GM19324 (cell line): Measurements from ENCODE around the gene PDIA3.
"Not testable (repeated sequence)": the region's sequence is repeated elsewhere in the genome, so short reads cannot be mapped to it uniquely, and the experiment has no call there.

Source experiments
- ATAC-seq: cut with Tn5 transposase; IDR thresholded peaks from one replicate; pipeline ENCODE4 v1.9.1; 2021; ENCODE audit warnings: mild to moderate bottlenecking, moderate library complexity; ENCODE audit not compliant: unreplicated experiment, low FRiP score

The PDIA3 gene

DNA sequence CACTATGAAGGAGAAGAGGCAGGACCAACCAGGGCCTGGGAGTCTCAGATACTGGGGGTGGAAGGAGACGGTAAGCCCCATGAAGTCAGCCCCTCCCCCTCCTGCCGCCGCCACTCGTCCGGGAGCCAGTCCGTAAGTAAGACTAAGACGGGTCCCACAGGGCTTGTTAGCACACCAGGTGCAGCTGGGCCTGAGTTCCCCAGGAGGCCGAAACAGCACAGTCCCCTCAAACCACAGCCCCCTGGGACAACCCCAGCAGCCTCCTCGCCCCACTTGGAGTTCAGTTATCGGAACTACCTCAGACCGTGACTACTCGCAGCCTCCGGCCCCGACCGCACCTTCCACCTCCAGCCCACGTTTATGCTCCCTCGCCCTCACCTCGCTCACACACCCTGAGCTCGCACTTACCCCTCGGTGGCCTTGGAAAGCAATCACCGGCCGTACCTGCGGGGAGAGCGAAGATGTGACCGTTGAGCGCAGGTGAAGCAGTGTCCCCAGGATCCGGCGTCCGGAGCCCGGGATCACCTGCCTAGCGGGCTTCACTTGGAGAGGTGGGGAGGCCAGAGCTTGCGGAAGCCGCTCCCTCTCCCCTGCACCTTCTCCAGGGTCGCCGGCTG, 30.0 kb downstream of the PDIA3 start:
- ATAC-seq, result peak; percentile 54

DNA sequence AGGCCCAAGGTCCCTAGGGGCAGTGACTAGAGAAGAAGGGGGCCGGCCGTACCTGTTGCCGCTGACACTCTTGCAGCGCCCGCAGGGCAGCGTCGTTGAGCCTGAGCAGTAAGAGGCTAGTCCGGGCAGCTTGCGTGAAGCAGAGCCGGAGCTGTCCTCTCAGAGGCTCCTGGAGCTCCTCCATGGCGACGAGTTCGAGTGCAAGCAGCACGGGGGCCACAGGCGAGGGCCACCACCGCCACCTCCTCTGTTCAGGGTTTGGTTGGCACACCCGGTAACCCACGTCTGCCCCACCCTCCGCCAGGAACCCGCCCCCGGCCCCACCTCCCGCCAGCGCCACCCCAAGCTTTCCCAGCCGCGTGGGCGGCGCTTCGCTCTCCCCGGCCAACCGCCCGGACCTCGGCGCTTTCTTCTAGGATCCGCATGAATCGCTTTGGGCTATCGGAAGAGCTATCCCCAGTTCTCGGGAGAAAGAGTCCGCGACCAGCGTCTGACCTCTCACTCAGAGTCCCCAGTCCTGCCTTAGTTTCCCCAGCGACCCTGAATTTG, 30.6 kb downstream of the PDIA3 start, which contains the start of gene ELL3:
Gene ELL3, minus strand, starts transcription at position 249 of the 549 bp plus-strand sequence. Its CDS starts 65 bp downstream, at position 184.
- peak; percentile 43 for ATAC-seq

DNA sequence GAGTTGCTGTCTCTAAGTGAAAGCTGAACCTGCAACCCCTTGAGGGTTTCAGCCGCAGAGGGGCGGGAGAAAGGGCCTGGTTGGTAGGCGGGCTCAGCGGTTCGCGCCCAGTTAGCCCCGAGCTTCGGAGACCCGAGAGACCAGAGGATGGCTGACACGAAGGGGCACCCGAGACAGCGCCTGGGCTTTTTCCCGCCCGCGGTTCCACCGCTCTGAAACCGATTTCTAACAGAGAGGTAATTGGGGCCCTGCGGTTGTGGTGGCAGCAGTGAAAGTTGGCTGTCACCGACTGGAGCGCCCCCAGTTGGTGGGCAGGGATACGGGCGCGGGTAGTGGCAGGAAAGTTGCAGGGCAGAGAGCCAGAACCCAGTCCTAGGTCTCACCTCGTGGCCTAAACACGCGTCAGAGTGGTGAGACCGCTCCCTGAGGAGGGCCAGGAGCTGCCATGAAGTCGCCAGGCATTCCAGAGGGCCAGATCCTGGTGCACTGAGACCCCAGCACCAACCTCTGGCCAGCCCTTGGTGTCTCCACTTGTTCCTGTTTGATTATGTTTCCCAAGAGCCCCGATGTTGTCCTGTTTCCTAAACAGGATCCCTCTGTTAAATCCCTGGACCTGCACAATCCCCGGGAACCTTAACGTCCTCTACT, 31.2 kb downstream of the PDIA3 start:
- peak; percentile 42 for ATAC-seq

DNA sequence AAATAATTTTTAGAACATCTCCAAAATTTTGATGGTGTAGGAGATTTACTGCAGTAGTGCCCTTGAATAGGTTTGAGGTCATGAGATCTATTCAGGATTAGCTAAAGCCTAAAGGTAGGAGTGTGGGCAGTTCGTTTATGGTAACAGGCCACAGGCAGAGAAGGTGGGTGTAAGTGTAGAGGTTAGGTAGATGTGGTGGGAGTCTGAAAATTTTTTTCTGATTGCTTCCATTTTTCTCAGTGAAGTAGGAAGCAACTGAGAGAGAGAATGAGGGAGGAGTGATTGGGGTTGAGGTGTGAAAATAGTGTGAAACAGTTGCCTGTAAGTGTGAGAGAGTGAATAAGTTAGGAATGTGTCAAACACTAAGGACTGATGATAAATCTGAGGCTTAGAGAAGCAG, 32.8 kb downstream of the PDIA3 start:
- no peak for ATAC-seq

DNA sequence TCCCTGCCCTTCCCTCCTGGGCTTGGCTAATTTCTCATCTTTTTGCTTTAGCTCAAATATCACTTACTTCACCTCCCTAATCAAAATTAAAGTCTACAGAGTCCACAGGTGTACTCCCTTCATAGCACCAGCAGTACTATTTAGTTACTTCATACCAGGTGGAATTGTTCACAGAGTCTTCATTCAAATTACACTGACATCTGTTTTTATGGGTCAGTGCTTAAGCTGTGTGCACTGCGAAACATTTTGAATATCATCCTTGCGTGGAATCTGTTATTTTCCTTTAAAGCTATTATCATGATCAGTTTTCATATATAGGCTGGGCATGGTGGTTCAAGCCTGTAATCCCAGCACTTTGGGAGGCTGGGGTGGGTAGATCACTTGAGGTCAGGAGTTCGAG, 43.2 kb downstream of the PDIA3 start:
- ATAC-seq, result no peak

DNA sequence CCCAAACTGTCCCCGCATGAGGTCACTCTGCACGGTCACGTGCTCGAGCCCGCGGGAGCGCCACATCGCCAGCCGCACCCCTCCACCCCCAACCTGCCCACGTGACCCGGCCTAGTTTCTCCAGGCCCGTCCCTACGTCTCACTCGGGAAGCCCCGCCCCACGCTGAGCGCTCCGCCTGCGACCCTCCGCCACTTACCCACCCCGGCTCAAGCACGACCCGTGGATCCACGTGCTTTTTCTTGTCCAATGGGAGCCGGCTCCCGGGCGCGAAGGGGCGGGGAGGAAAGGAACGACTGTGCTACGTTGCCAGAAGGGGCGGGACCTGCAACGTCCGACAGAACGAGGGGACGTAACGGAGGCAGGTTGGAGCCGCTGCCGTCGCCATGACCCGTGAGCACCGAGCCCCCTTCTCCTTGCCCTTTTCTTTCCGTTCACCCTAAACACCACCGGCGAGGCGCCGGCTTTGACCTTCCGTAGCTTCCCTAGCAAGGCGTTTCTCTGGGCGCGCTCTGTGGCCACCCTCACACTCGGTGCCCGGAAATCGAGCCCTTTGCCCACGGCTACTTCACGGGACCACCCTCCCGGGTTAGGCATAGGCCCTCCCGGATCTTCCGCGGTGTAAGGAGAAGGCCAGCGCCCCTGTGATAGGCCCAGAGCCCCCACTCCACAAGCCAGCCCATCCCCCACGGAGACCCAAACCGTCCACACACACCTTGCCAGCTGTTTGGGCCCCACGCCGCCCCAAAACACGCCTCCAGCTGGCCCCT, 45.9 kb downstream of the PDIA3 start, which contains the start of gene SERF2:
Gene SERF2, plus strand, starts transcription at position 328 of the 768 bp plus-strand sequence. Its CDS starts 57 bp downstream, at position 385.
- peak; percentile 93 for ATAC-seq

DNA sequence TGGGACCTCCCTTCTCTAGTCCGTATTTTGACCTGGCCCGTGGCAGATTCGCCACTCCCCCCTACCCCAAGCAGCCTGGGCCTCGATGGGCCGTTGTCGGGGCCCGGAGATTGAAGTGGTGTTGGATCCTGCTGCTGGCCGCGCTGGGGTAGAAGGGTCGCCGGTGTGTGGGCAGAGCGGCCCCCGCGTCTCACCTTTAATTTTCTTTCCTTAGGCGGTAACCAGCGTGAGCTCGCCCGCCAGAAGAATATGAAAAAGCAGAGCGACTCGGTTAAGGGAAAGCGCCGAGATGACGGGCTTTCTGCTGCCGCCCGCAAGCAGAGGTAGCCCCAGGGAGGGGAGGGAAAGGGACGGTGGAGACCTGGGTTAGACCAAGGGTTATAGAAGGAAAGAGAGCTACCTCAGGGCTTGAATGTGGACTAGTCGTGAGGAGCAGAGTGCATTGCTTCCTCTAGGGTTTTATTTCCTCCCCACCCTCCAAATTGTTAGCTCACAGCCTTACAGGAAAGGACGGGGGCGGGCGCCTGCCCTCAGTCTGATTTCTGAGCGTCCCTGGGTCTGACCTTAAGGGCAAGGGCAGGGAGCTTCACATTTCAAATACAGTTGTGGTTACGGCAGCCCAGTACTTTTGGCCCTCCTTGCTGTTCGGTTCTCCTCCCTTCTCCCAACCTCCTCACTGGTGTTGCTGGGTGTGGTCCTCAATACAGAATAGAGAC, 46.7 kb downstream of the PDIA3 start:
- peak; percentile 23 for ATAC-seq

DNA sequence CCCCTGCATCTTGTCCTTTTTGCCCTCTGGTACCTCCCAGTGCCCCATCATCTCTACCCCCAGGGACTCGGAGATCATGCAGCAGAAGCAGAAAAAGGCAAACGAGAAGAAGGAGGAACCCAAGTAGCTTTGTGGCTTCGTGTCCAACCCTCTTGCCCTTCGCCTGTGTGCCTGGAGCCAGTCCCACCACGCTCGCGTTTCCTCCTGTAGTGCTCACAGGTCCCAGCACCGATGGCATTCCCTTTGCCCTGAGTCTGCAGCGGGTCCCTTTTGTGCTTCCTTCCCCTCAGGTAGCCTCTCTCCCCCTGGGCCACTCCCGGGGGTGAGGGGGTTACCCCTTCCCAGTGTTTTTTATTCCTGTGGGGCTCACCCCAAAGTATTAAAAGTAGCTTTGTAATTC, 47.4 kb downstream of the PDIA3 start:
- ATAC-seq, result no peak

DNA sequence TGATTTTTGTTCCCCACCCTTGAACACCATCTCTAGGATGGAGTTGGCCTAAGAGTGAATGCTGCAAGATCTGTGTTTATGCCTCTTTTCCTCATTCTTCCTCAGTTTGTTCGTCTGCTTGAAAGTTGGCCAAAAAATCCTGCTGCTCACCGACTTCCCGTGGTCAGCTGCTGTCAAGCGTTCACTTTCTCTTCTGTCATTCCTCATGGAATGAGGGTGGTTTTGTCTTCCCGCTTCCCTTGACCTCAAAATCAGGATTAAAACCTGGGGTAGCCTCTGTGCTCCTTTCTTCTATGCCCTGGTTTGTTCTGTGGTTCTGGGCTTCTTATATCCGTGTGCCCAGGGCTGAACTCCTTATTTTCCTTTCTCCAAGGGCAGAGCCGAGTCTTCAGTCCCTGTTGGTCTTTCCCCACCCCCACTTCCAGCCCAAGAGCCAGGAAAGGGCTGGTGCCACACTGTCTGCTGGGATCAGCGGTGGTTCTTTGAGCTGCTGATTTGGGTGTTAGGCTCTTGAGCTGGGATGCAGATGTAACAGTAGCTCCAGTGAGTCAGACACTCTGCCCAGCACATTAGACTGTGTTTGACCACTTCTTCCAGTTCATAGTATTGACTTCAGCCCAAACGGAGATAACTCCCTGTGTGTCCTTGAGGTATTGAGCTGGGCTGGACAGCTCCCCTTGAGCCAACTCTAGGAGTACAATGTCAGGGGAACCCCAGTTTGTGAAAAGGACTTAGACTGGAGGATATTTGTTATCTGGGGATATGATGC, 48.2 kb downstream of the PDIA3 start:
- ATAC-seq, result no peak

DNA sequence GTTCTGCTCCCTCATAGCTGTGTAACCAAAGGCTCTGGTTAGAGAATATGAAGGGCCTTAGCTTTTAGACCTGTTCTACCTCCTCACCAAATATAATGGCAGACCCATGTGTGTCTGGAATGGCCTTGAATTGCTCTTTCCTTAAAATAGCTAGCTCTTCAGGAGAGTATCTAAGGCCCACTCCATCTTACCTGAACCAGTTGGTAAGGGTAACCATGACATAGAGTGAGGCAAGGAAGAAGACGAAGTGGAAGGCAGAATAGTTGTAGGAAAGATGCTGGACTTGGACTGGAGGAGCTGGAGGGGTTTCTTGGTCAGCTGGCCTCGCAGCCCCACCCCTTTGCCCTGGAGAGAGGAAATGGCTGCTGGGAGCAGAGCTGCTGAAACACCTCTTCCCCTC, 49.0 kb downstream of the PDIA3 start:
- no peak for ATAC-seq

DNA sequence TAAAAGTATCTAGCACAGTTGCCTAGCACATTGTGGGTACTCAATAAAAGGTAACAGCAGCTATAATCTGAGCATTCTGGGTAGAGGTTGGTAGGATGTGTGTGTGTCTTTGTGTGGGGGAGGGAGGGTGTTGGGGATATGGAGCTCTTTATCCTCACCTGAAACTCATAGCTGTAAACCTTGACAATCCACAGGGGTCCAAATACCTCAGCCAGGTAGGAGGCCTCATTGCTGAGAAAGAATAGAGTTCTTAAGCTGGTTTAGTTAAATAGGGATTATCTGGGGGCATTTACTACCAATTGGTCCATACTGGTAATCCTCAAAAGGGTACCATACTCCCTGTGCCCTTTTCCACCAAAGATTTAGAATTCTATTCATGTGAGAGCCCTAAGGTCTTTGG, 49.8 kb downstream of the PDIA3 start:
- no peak for ATAC-seq

DNA sequence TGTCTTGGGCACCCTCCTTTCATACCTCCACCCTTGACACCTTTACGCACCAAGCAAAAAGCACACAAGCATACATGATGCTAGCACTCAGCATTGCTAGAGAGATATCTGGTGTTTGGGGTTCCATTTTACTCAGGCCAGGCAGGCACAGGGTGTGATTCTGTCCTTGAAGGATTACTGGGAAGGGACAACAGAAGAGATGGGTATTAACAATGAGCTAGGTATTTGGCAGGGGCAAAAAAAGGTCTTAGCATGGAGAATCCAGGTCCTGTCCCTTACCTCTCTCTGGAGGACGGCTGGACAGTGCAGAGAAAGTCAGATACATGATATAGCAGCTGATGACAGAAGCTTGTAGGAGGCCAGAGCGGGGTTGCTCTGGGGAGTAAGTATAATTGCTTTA, 50.3 kb downstream of the PDIA3 start:
- ATAC-seq, result no peak

DNA sequence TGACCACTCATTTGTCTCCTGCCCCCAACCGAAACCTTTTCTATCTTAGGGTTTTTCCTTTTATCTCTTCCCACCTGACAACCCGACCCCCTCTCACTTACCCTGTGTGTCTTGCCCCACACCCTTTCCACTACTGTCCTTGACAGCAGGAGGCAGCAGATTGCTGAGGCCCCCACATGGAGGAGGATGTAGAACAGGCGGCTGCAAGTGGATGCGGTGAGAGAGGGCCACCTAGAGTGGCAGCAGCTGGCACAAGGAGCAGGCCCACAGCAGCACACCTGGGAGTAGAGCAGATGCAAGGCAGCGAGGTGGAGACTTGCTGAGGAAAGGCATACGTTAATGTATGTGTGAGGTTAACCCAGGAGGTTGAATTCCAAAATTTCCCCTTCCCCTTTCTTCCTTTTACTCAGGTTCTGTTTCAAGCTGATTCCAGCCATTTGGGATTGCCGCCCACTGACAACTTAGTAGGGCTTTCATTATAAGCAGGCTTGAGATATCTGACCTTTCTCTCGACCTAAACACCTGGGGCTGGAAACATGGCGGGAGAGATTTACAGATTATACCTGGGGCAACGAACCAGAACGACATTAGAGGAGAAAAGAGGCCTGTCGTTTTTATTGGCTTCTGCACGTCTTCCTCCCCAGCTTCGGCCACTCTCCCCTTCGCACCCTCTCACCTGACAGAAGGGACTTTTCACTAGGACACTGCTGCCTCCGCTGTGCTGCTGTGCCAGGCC, 53.1 kb downstream of the PDIA3 start:
- ATAC-seq, result no peak

DNA sequence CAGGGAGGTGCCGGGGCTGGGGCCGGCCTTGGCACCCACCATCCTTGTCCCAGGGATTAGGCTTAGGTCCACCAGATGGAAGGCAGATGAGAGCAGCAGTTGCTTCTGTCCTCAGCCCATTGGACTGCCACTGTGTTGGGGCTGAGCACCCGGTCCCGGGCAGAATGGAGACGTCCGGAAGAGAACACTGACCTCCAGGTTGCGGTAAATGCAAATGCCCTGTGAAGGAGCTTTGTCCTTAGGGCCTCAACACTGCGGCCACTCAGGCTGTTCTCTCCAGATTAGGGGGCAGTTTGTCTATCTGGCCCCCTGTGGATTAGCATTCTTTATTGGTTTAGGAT, 53.7 kb downstream of the PDIA3 start, which contains the start of gene SERINC4:
Gene SERINC4, minus strand, starts transcription at position 276 of the 341 bp plus-strand sequence. Its CDS starts 234 bp downstream, at position 42.
- ATAC-seq, result no peak

DNA sequence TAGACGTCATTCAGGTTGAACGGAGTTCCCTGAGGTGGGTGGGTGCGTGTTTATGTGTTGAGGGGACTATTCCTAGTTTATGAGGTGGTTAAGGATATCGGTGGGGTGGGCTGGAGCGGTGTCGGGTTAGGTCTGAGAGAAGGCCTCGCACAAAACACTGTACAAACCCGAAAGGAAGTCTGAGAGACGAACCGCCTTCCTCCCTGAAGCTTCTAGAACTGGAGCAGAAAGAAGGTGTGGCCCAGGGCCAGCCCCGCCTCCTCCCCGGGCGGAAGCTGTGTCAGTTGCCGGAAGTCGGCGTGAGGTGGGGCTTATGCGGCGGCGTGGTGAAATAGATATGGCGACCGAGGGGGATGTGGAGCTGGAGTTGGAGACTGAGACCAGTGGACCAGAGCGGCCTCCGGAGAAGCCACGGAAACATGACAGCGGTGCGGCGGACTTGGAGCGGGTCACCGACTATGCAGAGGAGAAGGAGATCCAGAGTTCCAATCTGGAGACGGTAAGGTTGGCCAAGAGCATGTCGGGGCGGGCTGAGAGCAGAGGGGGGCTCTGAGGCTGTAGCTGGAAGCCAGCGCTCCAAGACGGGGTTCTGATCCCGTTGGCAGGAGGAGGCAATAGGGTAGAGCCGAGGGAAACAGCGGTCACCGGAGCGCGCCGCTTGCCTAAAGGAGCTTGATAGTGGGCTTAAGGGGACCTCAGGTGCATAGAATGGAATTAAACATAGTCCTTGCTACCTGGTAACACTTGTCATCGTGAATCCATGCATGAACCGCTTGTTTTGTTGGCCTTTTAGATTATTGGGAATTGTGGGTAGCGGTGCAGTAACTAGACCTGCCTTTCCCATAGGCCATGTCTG, 54.3 kb downstream of the PDIA3 start, which contains the start of gene HYPK:
Gene HYPK, plus strand, starts transcription at position 314 of the 856 bp plus-strand sequence. Its CDS starts 24 bp downstream, at position 338.
- peak; percentile 84 for ATAC-seq

DNA sequence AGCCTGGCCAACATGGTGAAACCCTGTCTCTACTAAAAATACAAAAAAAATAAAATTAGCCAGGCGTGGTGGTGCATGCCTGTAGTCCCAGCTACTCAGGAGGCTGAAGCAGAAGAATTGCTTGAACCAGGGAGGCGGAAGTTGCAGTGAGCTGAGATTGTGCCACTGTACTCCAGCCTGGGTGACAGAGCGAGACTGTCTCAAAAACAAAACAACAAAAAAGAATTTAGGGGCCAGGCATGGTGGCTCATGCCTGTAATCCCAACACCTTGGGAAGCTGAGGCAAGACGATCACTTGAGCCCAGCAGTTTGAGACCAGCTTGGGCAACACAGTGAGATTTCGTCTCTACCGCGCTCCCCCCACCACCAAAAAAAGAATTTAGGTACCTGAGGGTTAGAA, 56.4 kb downstream of the PDIA3 start:
- ATAC-seq, result not testable (repeated sequence)

DNA sequence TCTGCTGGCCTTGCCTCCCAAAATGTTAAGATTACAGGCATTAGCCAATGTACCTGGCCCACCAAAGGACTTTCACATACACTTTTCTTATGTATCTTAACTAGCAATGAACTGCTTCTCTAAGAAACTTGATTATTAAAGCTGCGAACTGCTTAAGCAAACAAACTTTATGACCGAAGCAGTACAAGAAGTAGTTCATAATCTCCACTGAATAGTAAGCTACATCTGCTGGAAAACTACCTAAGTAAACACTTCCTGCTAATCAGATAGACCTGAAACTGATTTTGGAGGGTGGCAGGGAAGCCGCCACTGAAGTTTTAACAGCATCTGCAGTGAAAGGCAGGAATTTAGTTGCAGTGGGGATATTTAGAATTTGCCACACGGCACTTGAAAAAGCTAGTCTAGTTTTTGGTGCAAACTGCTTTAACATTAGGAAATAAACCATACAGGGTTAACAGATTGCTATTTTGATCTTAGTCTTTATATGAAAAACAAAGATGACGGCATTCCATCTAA, 62.3 kb downstream of the PDIA3 start:
- ATAC-seq, result no peak
